D721Med (cell line): Measurements from ENCODE around the gene OR2K2.
"Not testable (repeated sequence)": the region's sequence is repeated elsewhere in the genome, so short reads cannot be mapped to it uniquely, and the experiment has no call there.

Experiments
- DNase-seq: peaks from one replicate; pipeline ENCODE4 v3.0.0; 2011; ENCODE audit warnings: low spot score; ENCODE audit not compliant: insufficient read length
- FAIRE-seq: peaks from 2 replicates; lab custom pipeline; 2011; peaks lifted over from hg19 to GRCh38; lab: Jason Lieb, UNC
- CTCF ChIP-seq: IDR thresholded peaks from 2 replicates; pipeline ENCODE4 v1.5.1; 2012; ENCODE audit warnings: mild to moderate bottlenecking, control low read depth; ENCODE audit not compliant: insufficient read depth; ENCODE audit errors: missing control alignments

Gene OR2K2

GRCh38 chr9:111360881-111361280 lies 30.9 kb upstream of the OR2K2 start:
- no peak for TF ChIP-seq CTCF
- DNase-seq (no peak), FAIRE-seq (no peak)

- no peak for DNase-seq
- TF ChIP-seq CTCF: no peak
Observed at GRCh38 chr9:111356481-111357244, 26.6 kb upstream of the OR2K2 start.

GRCh38 chr9:111352545-111352944 lies 22.5 kb upstream of the OR2K2 start:
- DNase-seq (no peak), FAIRE-seq (no peak)

More at GRCh38 chr9:111356481-111357244, 26.6 kb upstream of the OR2K2 start:
- no peak for FAIRE-seq

GRCh38 chr9:111350556-111350955 lies 20.5 kb upstream of the OR2K2 start:
- DNase-seq: no peak
- no peak for TF ChIP-seq CTCF
- FAIRE-seq: no peak

More at GRCh38 chr9:111352545-111352944, 22.5 kb upstream of the OR2K2 start:
- TF ChIP-seq CTCF: no peak

GRCh38 chr9:111349766-111350165 lies 19.7 kb upstream of the OR2K2 start:
- FAIRE-seq: no peak
- DNase-seq: no peak

GRCh38 chr9:111348821-111349271 lies 18.8 kb upstream of the OR2K2 start:
- no peak for TF ChIP-seq CTCF
- DNase-seq (no peak), FAIRE-seq (no peak)

More at GRCh38 chr9:111349766-111350165, 19.7 kb upstream of the OR2K2 start:
- TF ChIP-seq CTCF: no peak

GRCh38 chr9:111334318-111334863 lies 4.4 kb upstream of the OR2K2 start:
- DNase-seq: not testable (repeated sequence)

More at GRCh38 chr9:111334318-111334863, 4.4 kb upstream of the OR2K2 start:
- not testable (repeated sequence) for FAIRE-seq
